K562 (cell line): ENCODE data around the gene GCN1. TPM values are rescaled to one million over a fixed set of nuclear protein-coding genes. Genes with fewer than 3 reads are reported as not detected.
A peak's percentile ranks its signal among the peaks of the same experiment; 100 is the strongest.

Experiments
- BRD9 ChIP-seq: fragments of 450-650 bp; IDR thresholded peaks from 2 replicates; pipeline ENCODE4 v1.6.1; 2018; ENCODE audit warnings: low read depth; ENCODE audit not compliant: partially characterized antibody
- CBX3 ChIP-seq, 2 experiments: IDR thresholded peaks; 1 replicate in 1 of 2; 2 replicates in 1 of 2; pipeline ENCODE4 v1.6.1; 2012; ENCODE audit warnings: inconsistent platforms in 2 of 2, low read length in 2 of 2, borderline replicate concordance in 1 of 2, control low read depth in 1 of 2
- HDAC8 ChIP-seq: fragments of 450-650 bp; IDR thresholded peaks from 2 replicates; pipeline ENCODE4 v1.6.1; 2016; ENCODE audit warnings: mild to moderate bottlenecking, missing genetic modification characterization, moderate library complexity, missing compliant biosample characterization
- JUNB ChIP-seq: fragments of 450-650 bp; formaldehyde crosslinking; conservative IDR thresholded peaks from 2 replicates; pipeline ENCODE4 v1.4.0; 2020; ENCODE audit warnings: mild to moderate bottlenecking
- KDM1A ChIP-seq, 2 experiments: fragments of 450-650 bp; IDR thresholded peaks; 2 replicates each; pipeline ENCODE4 v1.6.1; 2016; ENCODE audit warnings: mild to moderate bottlenecking in 2 of 2
- MEIS2 ChIP-seq: fragments of 450-650 bp; IDR thresholded peaks from 2 replicates; pipeline ENCODE4 v1.6.1; 2014; ENCODE audit warnings: mild to moderate bottlenecking; ENCODE audit not compliant: partially characterized antibody
- MTA1 ChIP-seq: fragments of 450-650 bp; IDR thresholded peaks from 2 replicates; pipeline ENCODE4 v1.6.1; 2017; ENCODE audit warnings: borderline replicate concordance
- NR2C1 ChIP-seq, 2 experiments: fragments of 450-650 bp; IDR thresholded peaks; 2 replicates each; pipeline ENCODE4 v1.6.1; 2017; ENCODE audit warnings: mild to moderate bottlenecking in 2 of 2, antibody characterized with exemption in 1 of 2, inconsistent platforms in 1 of 2, missing compliant biosample characterization in 1 of 2, missing genetic modification characterization in 1 of 2
- RAD51 ChIP-seq: fragments of 450-650 bp; IDR thresholded peaks from 2 replicates; pipeline ENCODE4 v1.7.1; 2016; ENCODE audit warnings: low read depth, mild to moderate bottlenecking, borderline replicate concordance
- SLC30A9 ChIP-seq: fragments of 250-450 bp; sonication (Bioruptor Pico); IDR thresholded peaks from 2 replicates; pipeline ENCODE4 v1.8.0; 2022; ENCODE audit warnings: mild to moderate bottlenecking, moderate library complexity
- TAF7 ChIP-seq: fragments of 450-650 bp; IDR thresholded peaks from 2 replicates; pipeline ENCODE4 v1.6.1; 2016; ENCODE audit warnings: missing genetic modification characterization, missing compliant biosample characterization
- TFE3 ChIP-seq: fragments of 450-650 bp; formaldehyde crosslinking; IDR thresholded peaks from 2 replicates; pipeline ENCODE4 v1.4.0; 2020; ENCODE audit warnings: mild to moderate bottlenecking, mixed read lengths
- ZNF398 ChIP-seq: fragments of 250-450 bp; sonication (Bioruptor Pico); IDR thresholded peaks from 2 replicates; pipeline ENCODE4 v1.8.0; 2021; ENCODE audit warnings: moderate library complexity, mild to moderate bottlenecking, inconsistent platforms
- ZNF518B ChIP-seq: fragments of 250-450 bp; sonication (Bioruptor Pico); IDR thresholded peaks from 2 replicates; pipeline ENCODE4 v1.5.0; 2021; ENCODE audit warnings: mild to moderate bottlenecking, moderate library complexity
- ZNF785 ChIP-seq: fragments of 250-450 bp; sonication (Bioruptor Pico); IDR thresholded peaks from 2 replicates; pipeline ENCODE4 v1.4.0; 2020; ENCODE audit warnings: mild to moderate bottlenecking
- polyA plus RNA-seq, 8 experiments: library from polyadenylated mRNA; depleted of rRNA in 4 of 8; stranded (reverse) in 5 of 8; unstranded in 3 of 8; fragments of >200 nt; fragmentation: Nextera tagmentation in 2 of 8; fragmentation: Illumina TruSeq in 1 of 8; extraction: Ambion mirVana in 2 of 8; extraction: Trizol in 1 of 8; gene quantifications; 2 replicates each; pipeline versions ENCODE4 v1.2.1 to v1.2.3, GENCODE V29; 2011 to 2014; ENCODE audit warnings: inconsistent platforms in 1 of 8, missing spikeins in 1 of 8
- total RNA-seq, 7 experiments: library from RNA; depleted of rRNA in 6 of 7; stranded (reverse); fragments of >200 nt in 6 of 7; fragmentation: Illumina TruSeq in 2 of 7; extraction: Trizol in 2 of 7; gene quantifications; 2 replicates each; pipeline versions ENCODE4 v1.2.1 to v1.2.3, GENCODE V29; 2011 to 2021; ENCODE audit warnings: low replicate concordance in 1 of 7
- TF ChIP-seq, protein P1 (sequence below): sonication (generic); formaldehyde crosslinking; IDR thresholded peaks from 2 replicates; pipeline ENCODE4 v1.8.1; 2023; ENCODE audit warnings: mild to moderate bottlenecking, missing genetic modification reagents

The GCN1 gene
- total and polyA plus RNA-seq, 9 of the 15 experiments (the other 6 are each of a cell fraction or from before 2014, with no cell fraction given): 11.9 to 190 (median 51.7) TPM

DNA sequence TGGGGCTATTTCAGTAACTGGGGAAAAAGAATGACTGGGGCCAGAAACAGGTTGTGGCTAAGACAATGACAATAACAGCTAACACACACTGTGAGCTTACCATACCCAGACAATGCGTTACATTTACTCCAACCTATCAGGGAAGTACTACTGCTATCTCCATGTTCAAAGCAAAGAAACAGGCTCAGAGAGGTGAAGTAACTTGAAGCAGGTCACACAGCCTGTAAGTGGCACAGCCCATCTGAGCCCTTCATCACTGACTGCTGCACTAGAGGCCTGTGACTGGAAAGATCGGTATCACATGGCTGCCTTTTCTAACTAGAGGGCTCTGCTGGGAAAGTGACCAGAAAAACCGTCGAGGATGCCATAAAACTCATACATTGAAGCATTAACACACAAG lies 7.9 kb downstream of the GCN1 start (continued):
- TF ChIP-seq MEIS2 (no peak), ZNF398 (CRISPR knock-in tag) (no peak), RAD51 (no peak), HDAC8 (tag) (no peak), ZNF785 (CRISPR knock-in tag) (no peak), BRD9 (peak; percentile 30), KDM1A (IDR thresholded peaks at IDR 0.05) (0 out of 4 replicates have a peak, but pooled peaks of 1 of the 2 experiments have one; percentile 12), TFE3 (CRISPR knock-in tag) (no peak), ZNF518B (CRISPR knock-in tag) (no peak), NR2C1 (IDR thresholded peaks at IDR 0.05) (no peak), NR2C1 (tag; IDR thresholded peaks at IDR 0.05) (no peak), MTA1 (no peak), JUNB (CRISPR knock-in tag) (no peak), CBX3 (IDR thresholded peaks at IDR 0.05; ENCODE audit: borderline replicate concordance in 1 of 2, low read length in 2 of 2) (no peak), TAF7 (no peak), SLC30A9 (CRISPR knock-in tag) (no peak)
- TF ChIP-seq, protein P1, sequence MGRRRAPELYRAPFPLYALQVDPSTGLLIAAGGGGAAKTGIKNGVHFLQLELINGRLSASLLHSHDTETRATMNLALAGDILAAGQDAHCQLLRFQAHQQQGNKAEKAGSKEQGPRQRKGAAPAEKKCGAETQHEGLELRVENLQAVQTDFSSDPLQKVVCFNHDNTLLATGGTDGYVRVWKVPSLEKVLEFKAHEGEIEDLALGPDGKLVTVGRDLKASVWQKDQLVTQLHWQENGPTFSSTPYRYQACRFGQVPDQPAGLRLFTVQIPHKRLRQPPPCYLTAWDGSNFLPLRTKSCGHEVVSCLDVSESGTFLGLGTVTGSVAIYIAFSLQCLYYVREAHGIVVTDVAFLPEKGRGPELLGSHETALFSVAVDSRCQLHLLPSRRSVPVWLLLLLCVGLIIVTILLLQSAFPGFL (CRISPR knock-in tag): no peak
